CD4-positive, alpha-beta T cell treated with Interleukin-4 for 4 hours (primary cell): ENCODE measurements around the gene KCNK16.

ENCODE experiments used
- DNase-seq: peaks from one replicate; pipeline ENCODE4 v3.0.0-alpha.2; 2020

The KCNK16 gene

DNA sequence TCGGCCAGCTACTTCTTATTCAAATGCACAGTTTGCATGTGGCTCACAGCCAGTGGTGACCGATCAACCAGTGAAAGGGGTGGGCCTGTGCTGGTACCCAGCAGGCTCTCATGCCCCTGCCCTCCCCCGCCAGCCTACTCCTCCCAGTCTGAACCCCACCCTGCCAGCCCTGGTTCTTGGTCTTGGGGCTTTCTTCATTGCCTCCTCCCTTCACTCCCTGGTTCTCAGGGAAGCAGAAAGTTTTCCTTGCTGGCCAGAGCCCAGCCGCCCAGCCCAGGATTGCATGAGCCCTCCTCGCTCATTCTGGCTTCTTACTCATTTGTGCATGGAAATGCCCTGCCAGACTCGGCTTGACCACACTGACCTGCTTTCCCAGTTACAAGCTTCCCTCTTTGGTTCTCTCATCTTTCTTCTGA, 49.1 kb downstream of the KCNK16 start:
- no peak for DNase-seq

- DNase-seq: no peak
Observed at GRCh38 chr6:39269961-39270360, 52.5 kb downstream of the KCNK16 start.

DNA sequence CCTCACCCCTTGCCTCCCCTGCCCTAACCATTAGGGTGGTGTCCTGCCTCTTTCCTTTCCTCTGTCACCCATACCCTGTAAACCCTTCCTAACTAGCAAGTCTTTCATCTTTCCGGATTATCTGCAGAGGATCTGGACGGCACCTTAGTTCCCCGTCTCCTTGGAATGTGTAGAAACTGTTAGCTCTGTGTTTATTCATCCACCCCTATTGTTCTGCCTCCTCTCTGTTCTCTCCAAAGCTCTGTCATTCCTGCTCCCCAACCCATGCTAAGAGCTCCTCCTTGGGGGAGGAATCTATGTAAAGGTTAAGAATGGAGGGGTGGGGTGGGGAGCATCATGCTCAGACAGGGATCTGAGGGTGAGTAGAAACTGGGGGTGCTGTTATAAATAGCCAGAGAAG, 53.8 kb downstream of the KCNK16 start:
- DNase-seq: no peak

GRCh38 chr6:39268171-39268570, 54.3 kb downstream of the KCNK16 start:
- DNase-seq: no peak

DNA sequence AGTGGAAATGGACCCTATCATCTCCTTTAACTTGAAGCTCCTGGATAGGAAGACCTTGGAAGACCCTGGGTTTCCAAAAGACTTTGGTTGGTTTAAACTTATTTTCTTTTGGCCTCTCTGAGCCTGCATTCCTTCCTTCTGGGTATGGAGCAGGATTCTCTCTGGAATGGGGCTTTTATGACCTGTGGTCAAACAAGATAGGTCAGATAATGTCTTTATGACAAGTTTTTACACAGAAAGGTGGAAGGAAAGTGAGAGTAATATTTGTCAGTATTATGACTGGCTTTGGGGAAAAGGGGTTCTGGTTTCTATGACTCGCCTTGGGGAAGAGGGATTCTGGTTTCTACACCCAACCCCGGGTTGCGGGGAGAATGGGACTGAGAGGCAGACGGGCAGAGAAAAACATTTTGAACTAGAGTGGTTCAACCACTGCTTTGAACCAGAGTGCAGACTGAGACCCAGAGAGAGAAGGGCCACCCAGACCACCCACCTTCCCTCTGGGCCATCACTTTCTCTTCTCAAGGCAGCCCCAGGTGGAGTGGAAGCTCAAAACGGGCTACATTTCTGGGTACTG, 55.6 kb downstream of the KCNK16 start:
- DNase-seq: no peak

GRCh38 chr6:39266375-39266774, 56.1 kb downstream of the KCNK16 start:
- DNase-seq: no peak
